Measurements from ENCODE around the gene C5orf46.

C5orf46 gene

GRCh38 chr5:147918101-147918685 lies 11.9 kb upstream of the C5orf46 start:
- TF ChIP-seq CTCF (conservative IDR thresholded peaks at IDR 0.05; ENCODE audit: control insufficient read depth, insufficient read depth, low read depth, low read length), result no peak
- H3K4me3 ChIP-seq (ENCODE audit: control insufficient read depth, low read depth, low read length), result no peak overlapping the region
- DNase-seq (ENCODE audit: low read depth), result peak; percentile 25

GRCh38 chr5:147913786-147914185 lies 7.4 kb upstream of the C5orf46 start:
- no peak for TF ChIP-seq CTCF (conservative IDR thresholded peaks at IDR 0.05; ENCODE audit: control insufficient read depth, insufficient read depth, low read depth, low read length)
- no peak for DNase-seq (ENCODE audit: low read depth)

GRCh38 chr5:147912011-147912410 lies 5.7 kb upstream of the C5orf46 start:
- no peak for DNase-seq (ENCODE audit: low read depth)
- H3K4me3 ChIP-seq (ENCODE audit: control insufficient read depth, low read depth, low read length), result no peak overlapping the region
- no peak for TF ChIP-seq CTCF (conservative IDR thresholded peaks at IDR 0.05; ENCODE audit: control insufficient read depth, insufficient read depth, low read depth, low read length)

More at GRCh38 chr5:147913786-147914185, 7.4 kb upstream of the C5orf46 start:
- no peak overlapping the region for H3K4me3 ChIP-seq (ENCODE audit: control insufficient read depth, low read depth, low read length)

- DNase-seq (ENCODE audit: low read depth), result no peak
- TF ChIP-seq CTCF (conservative IDR thresholded peaks at IDR 0.05; ENCODE audit: control insufficient read depth, insufficient read depth, low read depth, low read length), result no peak
- H3K4me3 ChIP-seq (ENCODE audit: control insufficient read depth, low read depth, low read length), result no peak overlapping the region
Measured at GRCh38 chr5:147911427-147911826, 5.1 kb upstream of the C5orf46 start.

- no peak overlapping the region for H3K4me3 ChIP-seq (ENCODE audit: control insufficient read depth, low read depth, low read length)
- TF ChIP-seq CTCF (conservative IDR thresholded peaks at IDR 0.05; ENCODE audit: control insufficient read depth, insufficient read depth, low read depth, low read length), result no peak
- DNase-seq (ENCODE audit: low read depth), result no peak
Measured at GRCh38 chr5:147904110-147904509, 2.2 kb downstream of the C5orf46 start.

GRCh38 chr5:147902609-147903115 lies 3.7 kb downstream of the C5orf46 start:
- TF ChIP-seq CTCF (conservative IDR thresholded peaks at IDR 0.05; ENCODE audit: control insufficient read depth, insufficient read depth, low read depth, low read length), result no peak
- no peak for DNase-seq (ENCODE audit: low read depth)

More at GRCh38 chr5:147902609-147903115, 3.7 kb downstream of the C5orf46 start:
- no peak overlapping the region for H3K4me3 ChIP-seq (ENCODE audit: control insufficient read depth, low read depth, low read length)
